8988T (cell line): ENCODE measurements around the gene GCSAML.
A peak's percentile ranks its signal among the peaks of the same experiment; 100 is the strongest.
"Not testable (repeated sequence)": the region's sequence is repeated elsewhere in the genome, so short reads cannot be mapped to it uniquely, and the experiment has no call there.

Experiments used
- DNase-seq: peaks from one replicate; pipeline ENCODE4 v3.0.0; 2011

Gene GCSAML

DNA sequence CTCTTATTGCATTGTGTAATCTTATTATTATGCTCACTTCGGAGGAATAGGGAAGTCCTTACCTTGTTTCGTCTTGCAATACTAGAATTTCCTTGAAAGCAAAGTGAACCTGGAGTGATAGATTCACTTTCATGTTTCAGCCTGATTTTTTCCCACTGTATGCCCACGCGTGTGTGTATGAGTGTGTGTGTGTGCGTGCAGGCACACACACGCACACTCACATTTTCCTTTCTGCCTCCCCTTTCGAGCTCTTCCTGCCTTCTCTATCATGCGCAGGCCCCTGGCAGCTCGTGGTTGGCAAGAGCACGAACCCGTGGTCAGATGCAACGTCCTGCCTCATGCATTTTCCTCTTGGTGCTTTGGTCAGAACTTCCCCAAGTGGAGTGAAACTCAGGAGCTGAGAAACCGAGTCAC lies at the start of gene GCSAML:
Gene GCSAML (plus strand): TSS at position 366 of the 414 bp plus-strand sequence. CDS start 58 bp downstream, outside the sequence.
- no peak for DNase-seq

DNA sequence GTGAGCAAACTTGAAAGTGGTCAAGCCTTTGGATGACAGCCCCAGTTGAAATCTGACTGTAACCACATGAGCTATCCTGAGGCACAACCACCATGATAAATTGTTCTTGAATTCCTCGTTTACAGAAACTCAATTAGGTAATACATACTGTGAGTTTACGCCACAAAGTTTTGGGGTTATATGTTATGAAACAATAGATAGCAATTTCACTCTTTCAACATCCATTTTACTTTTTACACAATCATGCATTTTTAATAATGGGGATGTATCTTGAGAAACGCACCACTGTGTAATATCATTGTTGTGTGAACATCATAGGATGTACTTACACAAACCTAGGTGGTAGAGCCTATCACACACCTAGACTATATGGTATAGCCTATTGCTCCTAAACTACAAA lies 48.1 kb upstream of the GCSAML start:
- no peak for DNase-seq

DNA sequence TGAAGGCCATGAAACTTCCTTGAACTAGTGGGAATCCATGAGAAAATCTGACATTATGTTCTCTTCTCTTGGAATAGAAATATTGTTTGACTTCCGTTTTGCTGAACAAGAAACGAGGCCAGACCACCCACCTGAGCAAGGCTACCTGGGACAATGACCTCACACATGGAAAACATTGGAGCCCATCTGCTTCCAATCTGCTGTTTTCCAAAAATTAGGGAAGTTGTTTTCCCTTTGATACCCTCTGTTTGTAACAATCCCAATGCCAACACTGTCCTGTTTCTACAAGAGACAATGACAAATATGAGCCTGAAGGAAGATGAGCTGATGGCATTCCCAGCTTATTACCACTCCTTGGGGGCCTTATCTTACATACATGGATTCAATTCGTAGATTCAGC lies 42.1 kb upstream of the GCSAML start:
- DNase-seq = no peak

DNA sequence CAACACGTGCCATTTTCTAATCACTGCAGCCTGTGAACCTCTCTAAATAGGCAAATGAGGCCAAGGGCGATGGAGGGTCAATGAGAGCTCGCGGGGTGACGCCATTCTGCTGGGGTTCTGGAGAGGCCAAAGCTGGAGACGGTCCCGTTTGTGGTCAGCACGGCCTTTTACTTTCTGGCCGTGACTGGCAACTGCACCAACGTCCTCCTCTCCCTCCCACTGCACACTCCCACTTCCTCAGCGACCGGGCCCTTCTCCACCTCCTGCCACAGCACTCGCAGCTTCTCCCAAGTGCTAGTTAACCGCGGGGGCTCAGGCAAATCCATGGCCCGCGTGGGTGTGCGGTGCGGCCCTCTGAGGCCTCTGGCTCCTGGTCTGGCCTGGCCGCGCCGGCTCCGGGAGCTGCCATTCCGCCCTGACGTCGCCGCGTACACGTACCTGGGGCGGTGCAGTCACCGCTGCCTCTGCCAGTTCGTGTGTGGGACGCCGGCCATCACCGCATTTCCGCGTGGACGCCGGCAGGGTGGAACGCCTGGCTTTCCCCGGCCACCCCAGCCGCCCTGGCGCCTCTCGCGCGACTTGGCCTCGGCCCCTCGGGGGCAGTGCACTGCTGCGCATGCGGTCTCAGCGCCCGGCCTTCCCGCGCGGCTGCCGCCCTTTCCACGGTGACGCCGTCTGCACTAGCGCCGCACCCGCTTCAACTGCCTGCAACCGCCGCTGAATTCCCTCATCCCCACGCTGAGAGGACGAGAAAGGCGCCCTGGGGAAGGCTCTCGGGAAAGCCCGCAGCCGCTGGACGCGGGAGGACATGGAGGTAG lies 30.9 kb upstream of the GCSAML start:
- DNase-seq = no peak

DNA sequence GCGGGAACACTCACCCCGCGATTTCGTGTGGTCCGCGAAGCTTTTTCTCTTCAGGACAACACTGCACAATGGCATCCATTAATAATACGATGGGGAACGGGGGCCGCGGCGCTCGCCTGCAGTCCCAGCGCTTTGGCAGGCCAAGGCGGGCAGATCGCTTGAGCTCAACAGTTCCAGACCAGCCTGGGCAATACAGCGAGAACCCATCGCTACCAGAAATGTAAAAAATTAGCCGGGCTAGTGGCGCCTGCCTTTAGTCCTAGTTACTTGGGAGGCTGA lies 30.4 kb upstream of the GCSAML start:
- DNase-seq = no peak

DNA sequence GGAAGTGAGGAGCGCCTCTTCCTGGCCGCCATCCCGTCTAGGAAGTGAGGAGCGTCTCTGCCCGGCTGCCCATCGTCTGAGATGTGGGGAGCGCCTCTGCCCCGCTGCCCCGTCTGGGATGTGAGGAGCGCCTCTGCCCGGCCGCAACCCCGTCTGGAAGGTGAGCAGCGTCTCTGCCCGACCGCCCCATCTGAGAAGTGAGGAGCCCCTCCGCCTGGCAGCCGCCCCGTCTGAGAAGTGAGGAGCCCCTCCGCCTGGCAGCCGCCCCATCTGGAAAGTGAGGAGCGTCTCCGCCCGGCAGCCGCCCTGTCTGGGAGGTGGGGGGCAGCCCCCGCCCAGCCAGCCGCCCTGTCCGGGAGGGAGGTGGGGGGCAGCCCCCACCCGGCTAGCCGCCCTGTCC lies 27.0 kb upstream of the GCSAML start:
- not testable (repeated sequence) for DNase-seq

DNA sequence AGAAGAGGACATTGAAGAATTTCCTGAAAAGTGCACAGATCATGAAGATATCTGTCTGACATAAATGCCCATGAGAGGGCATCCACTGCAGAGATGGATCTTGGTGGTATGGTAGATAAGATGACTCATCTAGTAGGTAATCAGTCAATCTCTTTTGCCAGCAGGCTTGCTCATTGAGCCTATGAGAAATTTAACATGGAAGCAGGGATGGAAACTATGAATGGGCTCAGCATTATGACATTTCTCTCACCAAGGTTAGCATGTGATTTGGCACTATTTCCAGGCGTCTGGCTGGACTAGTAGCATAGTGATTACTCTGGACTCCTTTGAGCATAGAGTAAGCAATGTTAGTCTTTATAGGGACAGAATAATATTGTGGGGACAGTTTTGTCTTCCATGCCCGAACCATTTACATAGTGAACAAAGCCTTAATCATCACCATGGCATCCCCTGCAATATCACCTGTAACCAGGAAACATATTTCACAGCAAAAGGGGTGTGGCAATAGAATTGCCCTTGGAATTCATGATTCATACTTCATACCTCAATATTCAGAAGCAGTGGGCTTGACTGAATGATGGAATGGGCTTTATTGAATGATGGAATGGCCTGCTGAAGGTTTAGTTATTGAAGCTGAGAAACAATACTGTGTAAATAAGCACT lies 20.0 kb upstream of the GCSAML start:
- peak; percentile 47 for DNase-seq

DNA sequence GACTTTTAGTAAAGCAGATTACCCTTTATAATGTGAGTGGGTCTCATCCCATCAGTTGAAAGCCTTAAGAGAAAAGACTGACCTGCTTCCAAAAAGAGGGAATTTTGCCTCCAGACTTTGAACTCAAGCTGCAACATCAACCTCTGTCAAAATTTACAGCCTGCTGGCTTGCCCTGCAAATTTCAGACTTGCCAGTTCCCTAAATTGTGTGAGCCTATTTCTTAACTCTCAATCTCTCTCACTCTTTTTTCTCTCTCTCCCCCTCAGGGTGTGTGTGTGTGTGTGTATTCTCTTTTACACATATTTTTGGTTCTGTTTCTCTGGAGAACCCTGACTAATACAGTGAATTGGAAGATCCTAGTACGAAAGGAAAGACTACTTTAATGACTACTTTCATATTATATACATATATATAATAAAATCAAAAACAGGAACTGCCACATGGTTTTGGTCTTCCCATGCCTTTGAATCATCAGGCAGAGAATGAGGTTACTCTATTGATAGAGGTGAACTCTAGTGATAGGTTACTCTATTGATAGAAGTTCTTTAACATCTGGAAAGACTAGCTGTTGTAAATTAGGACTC lies 19.1 kb upstream of the GCSAML start:
- DNase-seq = no peak

DNA sequence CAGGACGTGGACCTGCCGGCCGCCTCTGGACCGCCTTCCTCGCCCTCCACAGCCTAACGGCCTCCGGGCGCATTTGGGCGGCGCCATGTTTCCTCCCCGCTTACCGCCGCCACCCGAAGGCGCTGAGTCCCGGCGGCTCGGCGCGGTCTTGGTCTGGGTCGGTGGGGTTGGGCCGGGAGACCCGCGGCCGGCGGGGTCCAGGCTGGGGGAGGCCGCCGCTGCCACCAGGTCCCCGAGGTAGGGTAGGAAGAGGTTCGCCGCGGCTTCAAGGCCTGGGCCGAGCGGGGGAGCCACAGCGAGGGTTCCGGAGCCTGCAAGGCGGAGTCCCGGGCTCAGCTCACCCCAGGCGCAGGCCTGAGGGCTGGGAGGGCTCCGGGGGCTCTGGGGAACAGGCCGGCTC lies 18.1 kb upstream of the GCSAML start:
- DNase-seq = no peak

DNA sequence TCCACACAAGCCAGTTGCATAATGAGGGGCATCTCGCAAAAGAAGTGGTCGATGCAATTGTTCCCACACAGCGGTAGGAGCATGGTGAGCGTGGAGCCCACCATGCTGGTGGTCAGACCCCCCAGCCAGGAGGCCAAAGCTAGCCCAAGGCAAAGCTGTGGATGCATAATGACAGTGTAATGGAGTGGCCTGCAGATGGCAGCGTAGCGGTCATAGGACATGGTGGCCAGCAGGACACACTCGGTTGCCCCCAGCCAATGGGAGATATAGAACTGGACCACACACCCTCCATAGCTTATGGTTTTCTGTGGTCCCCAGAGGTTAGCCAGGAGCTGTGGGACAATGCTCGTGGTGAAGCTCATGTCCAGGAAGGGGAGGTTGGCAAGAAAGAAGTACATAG lies 17.0 kb upstream of the GCSAML start:
- DNase-seq = peak; percentile 27

DNA sequence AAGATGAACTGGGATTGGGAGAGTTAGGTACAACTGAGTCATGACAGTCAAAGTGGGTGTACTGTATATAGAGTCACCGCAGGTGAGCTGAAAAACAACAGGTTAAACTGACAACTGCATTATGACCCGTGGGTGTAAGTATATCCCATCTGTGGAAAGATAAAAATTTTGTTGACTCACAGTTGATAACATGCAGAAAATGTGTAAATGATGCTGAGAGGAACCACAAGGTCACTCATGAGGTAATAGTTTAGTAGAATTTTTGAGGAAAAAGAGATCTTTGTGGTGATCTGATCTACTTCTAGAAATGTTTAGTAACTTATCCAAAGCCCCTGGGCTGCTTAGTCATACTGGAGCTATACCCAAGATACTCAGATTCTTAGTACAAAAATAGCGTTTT lies 13.5 kb upstream of the GCSAML start:
- no peak for DNase-seq

DNA sequence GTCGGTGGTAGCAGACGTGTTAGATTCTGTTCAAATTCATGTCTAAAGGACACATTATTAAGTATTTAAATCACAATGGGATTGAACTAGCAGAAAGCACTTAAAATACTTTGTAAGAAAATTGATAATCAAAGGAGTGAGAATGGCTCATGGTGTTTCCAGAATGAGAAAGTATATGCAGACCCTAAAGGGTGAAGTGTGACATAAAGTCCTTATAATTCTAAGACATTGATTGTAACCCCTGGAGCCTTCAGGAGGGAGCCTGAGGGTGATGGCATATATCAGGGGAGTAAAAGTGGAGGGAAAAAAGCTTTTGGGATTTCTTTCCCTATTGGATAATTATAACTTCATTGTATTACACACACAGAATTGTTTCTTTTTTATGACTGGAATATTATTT lies 12.6 kb upstream of the GCSAML start, which contains the start of gene OR2C3:
Gene OR2C3 (minus strand): TSS at position 101 of the 400 bp plus-strand sequence. CDS start 3,929 bp downstream, outside the sequence.
- DNase-seq = no peak

DNA sequence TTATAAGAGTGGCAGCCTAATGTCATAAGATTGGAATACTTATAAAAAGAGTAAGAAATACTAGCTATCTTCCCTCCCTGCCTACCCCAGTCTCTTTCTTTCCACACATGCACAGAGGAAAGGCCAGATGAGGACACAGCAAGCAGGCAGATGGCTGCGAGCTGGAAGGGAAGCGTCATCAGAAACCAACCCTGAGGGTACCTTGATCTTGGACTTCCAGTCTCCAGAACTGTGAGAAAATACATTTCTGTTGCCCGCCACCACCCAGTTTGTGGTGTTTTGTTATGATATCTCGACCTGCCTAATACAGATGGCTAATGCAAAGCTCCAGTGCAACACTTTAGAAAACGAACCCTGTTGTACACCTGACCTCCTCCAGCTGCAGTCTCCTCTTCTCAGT lies 10.4 kb upstream of the GCSAML start:
- no peak for DNase-seq

DNA sequence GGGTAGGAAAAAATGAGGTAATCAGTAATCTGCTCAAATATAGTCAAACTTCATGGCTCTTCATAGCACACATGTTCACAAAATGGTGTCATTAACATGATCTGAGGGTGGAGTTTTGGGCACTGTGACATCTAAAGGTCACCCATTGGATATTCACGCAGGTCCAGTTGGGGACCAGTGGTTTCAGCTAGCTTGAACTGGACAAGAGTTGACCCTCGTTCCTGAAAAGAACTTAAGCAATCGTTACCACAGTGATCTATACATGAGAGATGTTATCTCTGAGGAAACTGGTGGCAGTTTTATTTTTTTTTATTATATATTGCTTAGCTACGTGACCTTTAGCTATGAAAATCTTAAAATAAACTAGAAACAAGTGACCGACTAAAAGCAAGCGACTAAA lies 9.7 kb upstream of the GCSAML start:
- no peak for DNase-seq

DNA sequence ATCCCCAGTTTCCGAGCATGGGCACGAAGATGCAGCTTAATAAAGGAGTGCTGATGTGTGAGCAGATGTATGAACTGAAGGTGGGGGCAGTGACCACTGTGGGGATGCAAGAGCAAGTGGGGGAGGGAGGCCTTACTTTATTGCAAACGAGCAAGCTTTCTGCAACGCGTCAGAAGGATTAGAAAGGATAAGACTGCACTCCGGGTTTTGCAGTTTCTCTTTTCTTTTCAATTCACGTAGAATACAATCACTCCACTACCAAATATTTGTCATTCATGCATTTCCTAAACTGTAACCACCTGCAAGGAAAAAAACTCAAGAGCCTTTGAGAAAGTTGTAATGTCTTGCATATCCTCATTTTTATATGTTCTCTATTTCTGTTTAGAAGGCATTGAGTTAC lies 8.4 kb upstream of the GCSAML start:
- DNase-seq = no peak

DNA sequence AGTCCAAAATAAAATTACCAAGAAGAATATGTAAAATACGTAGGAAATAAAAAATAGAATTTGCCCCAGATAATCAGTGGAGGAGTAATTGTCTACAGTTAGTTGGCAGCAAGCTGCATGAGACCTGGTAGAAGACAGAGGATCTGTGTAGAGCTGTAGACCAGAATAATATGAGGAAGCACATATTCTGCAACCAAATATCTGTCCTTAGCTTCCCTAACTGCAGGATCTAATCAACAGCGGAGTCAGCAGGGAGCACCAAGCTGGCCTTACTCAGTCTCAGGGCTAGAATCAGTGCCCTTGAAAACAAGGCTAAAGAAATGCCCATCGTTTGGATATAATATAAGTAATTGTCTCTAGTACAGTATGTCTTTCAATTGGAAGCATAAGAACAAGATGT lies 6.1 kb upstream of the GCSAML start:
- no peak for DNase-seq

DNA sequence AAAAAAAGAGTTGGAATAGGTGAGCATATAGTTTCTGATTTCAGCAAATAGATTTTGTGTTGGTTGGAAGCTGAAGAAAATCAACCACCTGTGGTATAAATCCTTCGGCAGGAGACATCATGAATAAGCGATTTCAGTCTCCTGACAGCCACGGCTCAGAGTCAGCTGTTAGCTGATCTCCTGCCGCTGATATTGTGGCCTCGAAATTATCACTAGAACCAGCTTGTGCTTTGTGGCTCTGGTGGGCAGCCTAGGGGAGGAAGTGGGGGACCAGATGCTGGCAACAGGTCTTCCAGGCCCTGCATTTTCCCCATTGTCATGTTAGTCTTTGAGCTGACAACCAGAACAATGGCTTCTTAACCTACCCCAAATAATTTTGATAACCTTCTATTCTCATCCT lies 842 bp upstream of the GCSAML start:
- DNase-seq = no peak

DNA sequence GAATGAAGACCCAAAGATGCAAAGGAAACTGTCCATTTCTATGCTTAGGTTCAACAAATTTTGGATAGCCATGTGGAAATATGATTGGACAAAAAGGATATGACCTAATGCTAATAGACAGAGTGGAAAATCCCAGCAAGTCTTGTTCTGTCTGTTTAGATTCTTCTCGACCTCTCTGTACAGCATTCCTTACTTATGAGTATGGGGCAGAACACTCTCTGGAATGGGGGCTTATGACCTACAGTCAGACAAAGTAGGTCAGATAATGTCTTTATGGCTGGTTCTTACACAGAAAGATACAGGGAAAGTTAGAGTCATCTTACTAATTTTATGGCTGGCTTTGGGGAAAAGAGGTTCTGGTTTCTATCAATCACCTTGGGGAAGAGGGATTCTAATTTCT lies 2.8 kb downstream of the GCSAML start:
- no peak for DNase-seq

DNA sequence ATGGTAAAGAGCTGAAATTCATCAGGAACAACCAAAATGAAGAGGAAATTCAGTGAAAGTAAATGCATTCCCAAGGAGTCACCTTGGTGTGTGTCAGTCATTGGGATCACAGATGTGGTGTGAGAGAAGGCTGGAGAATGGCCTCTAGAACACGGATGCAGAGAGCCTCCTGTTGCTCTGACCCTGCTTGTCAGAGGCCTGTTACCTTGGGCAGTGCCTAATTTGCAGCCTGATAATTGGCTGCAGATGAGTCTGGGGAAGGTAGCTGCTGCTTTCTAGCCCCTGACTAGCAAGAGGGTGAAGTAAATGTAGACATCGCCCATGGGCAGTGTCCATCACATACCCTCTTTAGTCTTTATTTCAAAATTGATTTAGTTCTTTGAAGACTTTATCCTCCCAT lies 3.3 kb downstream of the GCSAML start:
- no peak for DNase-seq

DNA sequence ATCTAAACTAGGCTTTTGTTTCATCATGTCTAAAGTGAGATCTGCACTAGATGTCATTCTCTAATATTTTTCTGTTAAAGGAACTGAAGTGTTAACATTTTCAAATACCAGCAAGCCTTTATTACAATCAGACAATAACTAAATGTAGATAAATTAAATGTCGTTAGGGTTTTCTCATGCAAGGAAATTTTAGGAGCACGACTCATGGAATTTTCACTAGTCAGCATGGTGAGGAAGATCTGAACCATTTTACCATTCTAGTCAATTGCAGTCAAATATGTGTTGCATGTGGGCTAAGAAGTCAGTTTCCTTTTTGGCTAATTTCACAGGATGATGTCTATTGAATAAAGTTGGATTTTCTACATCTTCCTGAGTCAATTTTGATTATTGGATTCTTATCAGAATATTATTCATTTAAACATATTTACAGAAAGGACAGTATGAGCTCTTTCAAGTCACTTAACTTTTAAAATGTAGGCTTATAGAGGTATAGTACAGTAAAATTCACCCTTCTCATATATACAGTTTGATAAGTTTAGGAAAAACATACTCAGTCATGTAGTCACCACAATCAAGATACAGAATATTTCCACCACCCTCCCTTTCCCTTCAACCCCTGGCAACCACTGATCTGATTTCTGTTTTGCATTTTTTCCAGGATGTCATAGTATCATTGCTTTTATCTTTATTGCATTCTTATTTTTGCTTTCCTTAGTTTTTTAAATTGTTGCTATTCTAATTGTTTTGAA lies 9.2 kb downstream of the GCSAML start:
- DNase-seq = no peak

DNA sequence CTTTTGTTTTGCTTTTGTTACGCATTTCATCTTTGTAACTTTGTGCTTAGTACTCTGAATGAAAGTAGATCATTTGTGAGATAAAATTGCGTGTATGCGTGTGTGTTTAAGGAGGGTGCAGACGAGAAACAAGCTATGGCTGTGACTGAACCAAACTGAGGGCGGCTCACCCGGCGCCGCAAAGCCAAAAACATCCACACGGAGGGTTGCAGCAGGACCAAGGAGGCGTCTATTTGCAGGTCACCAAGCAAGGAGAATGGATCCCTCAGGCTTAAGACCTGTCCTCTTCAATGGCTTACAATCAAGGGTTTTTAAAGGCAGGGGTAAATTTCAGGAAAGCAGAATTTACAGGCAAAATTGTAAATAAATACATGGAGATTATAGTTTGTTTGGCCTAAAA lies 12.8 kb downstream of the GCSAML start:
- DNase-seq = no peak

DNA sequence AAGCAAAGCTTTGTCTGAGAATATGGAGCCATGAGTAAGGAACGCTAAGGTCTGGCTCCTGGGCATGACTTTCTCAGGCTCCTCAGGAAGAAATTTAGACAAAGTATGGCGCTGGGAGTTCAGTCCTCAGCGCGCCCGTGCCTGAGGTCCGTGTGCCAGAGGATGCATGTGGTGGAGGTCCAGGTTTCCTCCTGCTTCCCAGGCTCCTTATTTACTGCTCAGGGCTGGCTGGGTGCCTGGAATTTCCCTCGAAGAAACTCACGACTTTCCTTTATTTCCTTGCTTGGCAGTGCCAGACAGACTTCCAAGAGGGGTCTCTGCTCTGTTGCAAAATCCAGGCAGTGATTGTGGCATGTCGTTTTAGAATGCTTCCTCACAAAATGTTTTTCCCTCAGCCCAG lies 13.3 kb downstream of the GCSAML start:
- DNase-seq = no peak

DNA sequence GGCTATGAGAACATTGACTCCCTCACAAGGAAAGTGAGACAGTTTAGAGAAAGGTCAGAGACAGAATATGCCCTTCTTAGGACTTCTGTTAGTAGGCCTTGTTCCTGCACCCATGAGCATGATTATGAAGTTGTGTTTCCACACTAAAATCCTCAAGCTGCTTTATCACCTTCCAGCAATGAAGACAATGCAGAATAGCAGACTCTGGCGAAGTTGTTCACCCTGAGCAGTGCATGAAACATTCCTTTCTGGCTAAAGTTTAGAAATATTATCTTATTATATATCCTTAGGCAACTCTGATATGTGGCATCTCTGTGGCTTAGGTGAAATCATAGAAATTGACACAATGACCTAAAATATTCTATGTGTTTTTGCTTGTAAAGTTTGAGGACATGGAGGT lies 25.3 kb downstream of the GCSAML start:
- no peak for DNase-seq

DNA sequence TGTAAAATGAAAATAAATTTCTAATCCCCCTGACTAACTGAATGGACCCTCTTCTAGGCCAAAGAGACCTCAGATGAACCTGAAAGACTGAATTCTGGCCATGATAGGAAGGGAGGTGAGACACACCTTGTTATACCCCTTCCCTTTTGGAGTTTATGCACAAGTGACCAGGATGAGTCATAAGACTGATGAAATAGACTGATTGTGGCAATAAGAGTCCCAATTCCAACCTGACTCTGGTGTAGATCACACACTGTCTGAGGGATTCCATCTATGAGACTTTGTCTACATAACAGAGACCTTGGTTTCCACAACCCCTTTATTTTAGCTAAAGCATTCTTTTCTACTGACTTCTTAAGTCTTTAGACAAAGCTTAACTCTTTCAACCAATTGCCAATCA lies 25.7 kb downstream of the GCSAML start:
- no peak for DNase-seq
